HL-60 (cell line): Measurements from ENCODE around the gene IL32.

Experiments
- DNase-seq, 2 experiments: peaks; one replicate each; pipeline ENCODE4 v3.0.0-alpha.2; 2010 to 2020; ENCODE audit warnings: low read depth in 1 of 2, low spot score in 1 of 2
- H3K27ac ChIP-seq: fragments of 250-450 bp; sonication (Bioruptor Pico); replicated peaks from 2 replicates; pipeline ENCODE4 v1.5.1; 2020; ENCODE audit warnings: mild to moderate bottlenecking, moderate library complexity
- H3K27me3 ChIP-seq: fragments of 250-450 bp; sonication (Bioruptor Pico); 2 replicates; pipeline ENCODE4 v1.5.1; 2021; ENCODE audit warnings: mild to moderate bottlenecking, moderate library complexity; ENCODE audit not compliant: insufficient read depth, poor library complexity, severe bottlenecking
- H3K4me3 ChIP-seq: replicated peaks from 2 replicates; pipeline ENCODE4 v1.5.1; 2011; ENCODE audit warnings: mild to moderate bottlenecking, control low read depth, low read length; ENCODE audit not compliant: insufficient read depth
- CTCF ChIP-seq: IDR thresholded peaks from one replicate; pipeline ENCODE4 v1.5.1; 2011; ENCODE audit warnings: low read length, control low read depth, inconsistent platforms; ENCODE audit not compliant: insufficient read depth
- GABPA ChIP-seq: IDR thresholded peaks from 2 replicates; pipeline ENCODE4 v1.6.1; 2012; ENCODE audit warnings: low read depth
- POLR2AphosphoS5 ChIP-seq: IDR thresholded peaks from 2 replicates; pipeline ENCODE4 v1.6.1; 2012; ENCODE audit warnings: low read depth
- REST ChIP-seq: IDR thresholded peaks from 2 replicates; pipeline ENCODE4 v1.6.1; 2012; ENCODE audit warnings: low read depth; ENCODE audit not compliant: insufficient replicate concordance
- SPI1 ChIP-seq: IDR thresholded peaks from 2 replicates; pipeline ENCODE4 v1.6.1; 2012; ENCODE audit warnings: low read depth, mild to moderate bottlenecking, borderline replicate concordance

The IL32 gene

GRCh38 chr16:3023415-3023668 is 42.1 kb upstream of the IL32 start:
- Histone ChIP-seq H3K4me3 (peak overlapping the region; percentile 80), H3K27ac (peak overlapping the region; percentile 98), H3K27me3 (no peaks in the 10 kb centered on the region)
- TF ChIP-seq POLR2AphosphoS5 (no peak), REST (no peak), CTCF (no peak), SPI1 (no peak), GABPA (no peak)
- DNase-seq: no peak

- no peak for TF ChIP-seq REST
- peak; percentile 85; the same call in 1 of the 2 replicates for TF ChIP-seq POLR2AphosphoS5
- TF ChIP-seq GABPA: no peak
- peak; percentile 52; the same call in 1 of the 2 replicates for TF ChIP-seq SPI1
- no peak for TF ChIP-seq CTCF
- H3K27ac ChIP-seq: peak within 1 kb of the TSS; percentile 98
- peak within 1 kb of the TSS; percentile 80 for H3K4me3 ChIP-seq
These were observed 41.6 kb upstream of the IL32 start, which contains the start of the genes HCFC1R1 and THOC6 for GRCh38 chr16:3023669-3024478. Gene HCFC1R1 (minus strand): TSS chr16:3023942. CDS start chr16:3023941, 1 bp downstream. Gene THOC6 (plus strand): TSS chr16:3024035. CDS start chr16:3024327, 292 bp downstream.

GRCh38 chr16:3025032-3026002 is 40.1 kb upstream of the IL32 start:
- H3K4me3 ChIP-seq: no peak overlapping the region

More at GRCh38 chr16:3023669-3024478, 41.6 kb upstream of the IL32 start, which contains the start of the genes HCFC1R1 and THOC6:
- peak; percentile 97 to 99 for DNase-seq
- peaks cover 1% of the 10 kb centered on the region for H3K27me3 ChIP-seq

More at GRCh38 chr16:3025032-3026002, 40.1 kb upstream of the IL32 start:
- H3K27ac ChIP-seq: no peak overlapping the region
- peaks cover 6% of the 10 kb centered on the region for H3K27me3 ChIP-seq
- DNase-seq: no peak
- TF ChIP-seq REST: no peak
- TF ChIP-seq POLR2AphosphoS5: no peak
- TF ChIP-seq GABPA: no peak
- TF ChIP-seq CTCF: no peak
- no peak for TF ChIP-seq SPI1
